ENCODE measurements around the gene GPHA2.

DNA sequence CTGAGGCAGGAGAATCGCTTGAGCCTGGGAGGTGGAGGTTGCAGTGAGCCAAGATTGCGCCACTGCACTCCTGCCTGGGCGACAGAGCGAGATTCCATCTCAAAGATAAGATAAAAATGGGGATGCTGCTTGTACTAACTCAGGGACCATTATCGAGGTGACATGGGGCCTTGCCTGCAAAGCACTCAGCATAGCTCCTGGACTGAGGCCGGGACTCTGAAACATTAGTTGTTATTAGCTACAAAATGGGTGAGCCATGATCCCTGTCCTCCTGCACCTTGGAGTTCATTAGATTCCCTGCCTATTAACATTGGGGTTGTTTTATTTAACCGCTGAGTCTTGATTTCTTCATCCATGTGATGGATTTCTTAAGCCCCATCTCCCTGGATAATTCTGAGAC lies 6.1 kb downstream of the GPHA2 start:
- TF ChIP-seq, protein P1, sequence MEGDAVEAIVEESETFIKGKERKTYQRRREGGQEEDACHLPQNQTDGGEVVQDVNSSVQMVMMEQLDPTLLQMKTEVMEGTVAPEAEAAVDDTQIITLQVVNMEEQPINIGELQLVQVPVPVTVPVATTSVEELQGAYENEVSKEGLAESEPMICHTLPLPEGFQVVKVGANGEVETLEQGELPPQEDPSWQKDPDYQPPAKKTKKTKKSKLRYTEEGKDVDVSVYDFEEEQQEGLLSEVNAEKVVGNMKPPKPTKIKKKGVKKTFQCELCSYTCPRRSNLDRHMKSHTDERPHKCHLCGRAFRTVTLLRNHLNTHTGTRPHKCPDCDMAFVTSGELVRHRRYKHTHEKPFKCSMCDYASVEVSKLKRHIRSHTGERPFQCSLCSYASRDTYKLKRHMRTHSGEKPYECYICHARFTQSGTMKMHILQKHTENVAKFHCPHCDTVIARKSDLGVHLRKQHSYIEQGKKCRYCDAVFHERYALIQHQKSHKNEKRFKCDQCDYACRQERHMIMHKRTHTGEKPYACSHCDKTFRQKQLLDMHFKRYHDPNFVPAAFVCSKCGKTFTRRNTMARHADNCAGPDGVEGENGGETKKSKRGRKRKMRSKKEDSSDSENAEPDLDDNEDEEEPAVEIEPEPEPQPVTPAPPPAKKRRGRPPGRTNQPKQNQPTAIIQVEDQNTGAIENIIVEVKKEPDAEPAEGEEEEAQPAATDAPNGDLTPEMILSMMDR (conservative IDR thresholded peaks at IDR 0.05 in 1 of 2, IDR thresholded peaks at IDR 0.05 in 1 of 2; ENCODE audit: low read depth in 1 of 2, low read length in 2 of 2) = no peak
- no peak for TF ChIP-seq EZH2 (IDR thresholded peaks at IDR 0.05; ENCODE audit: low read length, missing control alignments)
